ENCODE data around the gene NFATC3.

DNA sequence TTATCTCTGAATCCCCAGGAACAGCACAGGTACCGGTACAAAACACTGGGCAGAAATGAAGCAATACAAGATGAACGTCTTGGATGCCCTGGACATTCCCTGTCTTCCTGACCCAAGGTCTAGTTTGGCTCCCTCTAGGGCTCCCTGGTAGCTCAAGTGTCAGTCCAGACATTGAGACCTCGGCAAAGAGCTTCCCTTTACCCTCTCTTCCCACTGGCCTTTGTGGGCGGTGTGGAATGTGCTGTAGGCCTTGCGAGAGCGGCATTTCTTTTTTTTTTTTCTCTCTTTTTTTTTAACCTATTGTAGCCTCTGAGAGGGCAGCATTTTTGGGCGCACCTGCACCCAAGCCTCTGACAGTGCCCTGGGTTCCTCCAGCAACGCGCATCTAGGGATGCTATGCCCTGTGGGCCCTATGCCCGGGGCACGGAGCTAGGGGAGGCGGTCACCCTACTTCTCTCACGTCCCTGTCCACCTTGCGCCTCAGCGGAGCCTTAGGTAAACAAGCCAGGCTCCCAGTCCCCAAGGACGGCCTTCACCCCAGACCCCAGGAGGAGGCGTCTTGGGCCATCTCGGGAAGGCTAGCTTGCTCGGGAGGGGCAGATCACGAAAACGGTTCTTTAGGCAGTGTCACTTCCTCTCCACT is 1.2 kb upstream of the NFATC3 start:
- TF ChIP-seq POLR2A (IDR thresholded peaks at IDR 0.05; ENCODE audit: low read depth, low read length) (no peak), POLR2AphosphoS5 (IDR thresholded peaks at IDR 0.05; ENCODE audit: low read depth, low read length) (no peak), TAF1 (IDR thresholded peaks at IDR 0.05; ENCODE audit: borderline replicate concordance, low read depth, low read length) (no peak)
